ENCODE results near the gene BZW2. TPM values are rescaled to one million over a fixed set of nuclear protein-coding genes. Genes with fewer than 3 reads are reported as not detected.

The BZW2 gene
- 104 and 113 TPM in 2 replicates for total RNA-seq

GRCh38 chr7:16645593-16646471, at the start of gene BZW2, which contains the start of gene ANKMY2:
BZW2 (plus strand) TSS chr7:16646181; CDS start chr7:16665444, 19,263 bp downstream.
ANKMY2 (minus strand) TSS chr7:16645754; CDS start chr7:16645573, 181 bp downstream.
- H3K36me3 Mint-ChIP-seq (ENCODE audit: low read depth): peaks cover 29% of the 10 kb centered on the region
- intact Hi-C loops (cut with micrococcal nuclease): loop anchor here (1.0 to 10.0 kb wide), 7 partner anchors 26 to 651 kb away; partner anchors contain the start of gene AHR
- peaks cover 54% of the 10 kb centered on the region for H3K4me1 Mint-ChIP-seq
- peaks cover 6% of the 10 kb centered on the region for H3K9me3 Mint-ChIP-seq
- peak; percentile 98 for DNase-seq
- H3K27ac Mint-ChIP-seq: peak within 1 kb of the TSS; percentile 99
- H3K27me3 Mint-ChIP-seq: no peaks in the 10 kb centered on the region
- H3K4me3 Mint-ChIP-seq: peak within 1 kb of the TSS; percentile 93

GRCh38 chr7:16598015-16598414, 48.0 kb upstream of the BZW2 start:
- DNase-seq: no peak
- Mint-ChIP-seq H3K9me3 (no peaks in the 10 kb centered on the region), H3K27me3 (no peaks in the 10 kb centered on the region), H3K36me3 (ENCODE audit: low read depth) (peaks cover 9% of the 10 kb centered on the region), H3K4me1 (no peaks in the 10 kb centered on the region), H3K4me3 (no peak overlapping the region), H3K27ac (no peak overlapping the region)
- intact Hi-C loops (cut with micrococcal nuclease): no loop called here

GRCh38 chr7:16599860-16600259, 46.1 kb upstream of the BZW2 start:
- H3K36me3 Mint-ChIP-seq (ENCODE audit: low read depth): peaks cover 15% of the 10 kb centered on the region
- H3K4me1 Mint-ChIP-seq: no peaks in the 10 kb centered on the region
- no peak overlapping the region for H3K4me3 Mint-ChIP-seq
- H3K27ac Mint-ChIP-seq: no peak overlapping the region
- DNase-seq: no peak
- intact Hi-C loops (cut with micrococcal nuclease): loop anchor here (10.0 kb wide), 1 partner anchor 65 kb away; no protein-coding TSS in a partner anchor
- H3K9me3 Mint-ChIP-seq: no peaks in the 10 kb centered on the region
- H3K27me3 Mint-ChIP-seq: no peaks in the 10 kb centered on the region

- DNase-seq: no peak
- no peaks in the 10 kb centered on the region for H3K4me1 Mint-ChIP-seq
- intact Hi-C loops (cut with micrococcal nuclease): loop anchor here (1.0 to 10.0 kb wide), 2 partner anchors 61 to 315 kb away; no protein-coding TSS in a partner anchor
- no peaks in the 10 kb centered on the region for H3K9me3 Mint-ChIP-seq
- peaks cover 22% of the 10 kb centered on the region for H3K36me3 Mint-ChIP-seq (ENCODE audit: low read depth)
- no peaks in the 10 kb centered on the region for H3K27me3 Mint-ChIP-seq
- H3K27ac Mint-ChIP-seq: no peak overlapping the region
- H3K4me3 Mint-ChIP-seq: no peak overlapping the region
These were observed 42.3 kb upstream of the BZW2 start for GRCh38 chr7:16603633-16604032.

DNA sequence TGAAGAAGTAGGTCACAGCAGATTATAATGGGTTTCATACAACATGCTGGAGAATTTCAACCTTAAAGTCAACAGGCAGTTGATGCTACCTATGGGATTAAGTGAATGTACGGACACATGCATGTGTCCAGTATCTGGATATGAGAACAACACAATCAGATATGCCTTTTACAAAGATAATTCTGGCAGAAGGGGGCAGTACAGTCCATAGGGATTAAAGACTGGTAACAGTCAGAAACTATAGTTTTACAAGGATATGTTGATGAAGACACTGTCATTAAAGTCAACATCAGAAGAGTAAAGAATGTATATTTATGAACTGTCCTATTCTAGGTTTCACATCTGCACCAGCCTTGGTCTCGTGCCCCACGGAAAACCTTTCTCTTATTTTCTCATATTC, 41.9 kb upstream of the BZW2 start:
- Mint-ChIP-seq H3K4me3 (no peak overlapping the region), H3K36me3 (ENCODE audit: low read depth) (peaks cover 22% of the 10 kb centered on the region), H3K27me3 (no peaks in the 10 kb centered on the region), H3K9me3 (no peaks in the 10 kb centered on the region), H3K4me1 (no peaks in the 10 kb centered on the region), H3K27ac (no peak overlapping the region)
- no peak for DNase-seq
- intact Hi-C loops (cut with micrococcal nuclease): loop anchor here (1.0 to 10.0 kb wide), 2 partner anchors 61 to 314 kb away; no protein-coding TSS in a partner anchor

- H3K9me3 Mint-ChIP-seq: no peaks in the 10 kb centered on the region
- peaks cover 21% of the 10 kb centered on the region for H3K36me3 Mint-ChIP-seq (ENCODE audit: low read depth)
- no peak overlapping the region for H3K4me3 Mint-ChIP-seq
- DNase-seq: no peak
- no peaks in the 10 kb centered on the region for H3K27me3 Mint-ChIP-seq
- H3K27ac Mint-ChIP-seq: no peak overlapping the region
- intact Hi-C loops (cut with micrococcal nuclease): loop anchor here (10.0 kb wide), 1 partner anchor 58 kb away; no protein-coding TSS in a partner anchor
- H3K4me1 Mint-ChIP-seq: peaks cover 3% of the 10 kb centered on the region
These were observed 39.3 kb upstream of the BZW2 start for GRCh38 chr7:16606704-16607103.

- H3K9me3 Mint-ChIP-seq: no peaks in the 10 kb centered on the region
- no peak overlapping the region for H3K4me3 Mint-ChIP-seq
- H3K27me3 Mint-ChIP-seq: no peaks in the 10 kb centered on the region
- H3K4me1 Mint-ChIP-seq: peaks cover 3% of the 10 kb centered on the region
- intact Hi-C loops (cut with micrococcal nuclease): loop anchor here (10.0 kb wide), 2 partner anchors 55 to 695 kb away; no protein-coding TSS in a partner anchor
- H3K36me3 Mint-ChIP-seq (ENCODE audit: low read depth): peaks cover 15% of the 10 kb centered on the region
- no peak for DNase-seq
- H3K27ac Mint-ChIP-seq: no peak overlapping the region
These were observed 36.0 kb upstream of the BZW2 start for GRCh38 chr7:16609842-16610450.

- intact Hi-C loops (cut with micrococcal nuclease): loop anchor here (10.0 kb wide), 1 partner anchor 693 kb away; no protein-coding TSS in a partner anchor
- Mint-ChIP-seq H3K4me1 (peaks cover 3% of the 10 kb centered on the region), H3K36me3 (ENCODE audit: low read depth) (peaks cover 14% of the 10 kb centered on the region), H3K4me3 (no peak overlapping the region), H3K27ac (no peak overlapping the region), H3K9me3 (no peaks in the 10 kb centered on the region), H3K27me3 (no peaks in the 10 kb centered on the region)
- no peak for DNase-seq
These were observed 34.3 kb upstream of the BZW2 start for GRCh38 chr7:16611711-16612110.

GRCh38 chr7:16615228-16615627, 30.8 kb upstream of the BZW2 start:
- Mint-ChIP-seq H3K4me1 (peaks cover 10% of the 10 kb centered on the region), H3K27ac (no peak overlapping the region), H3K27me3 (no peaks in the 10 kb centered on the region), H3K36me3 (ENCODE audit: low read depth) (peaks cover 23% of the 10 kb centered on the region), H3K9me3 (no peaks in the 10 kb centered on the region), H3K4me3 (no peak overlapping the region)
- no peak for DNase-seq
- intact Hi-C loops (cut with micrococcal nuclease): loop anchor here (10.0 kb wide), 1 partner anchor 690 kb away; no protein-coding TSS in a partner anchor

GRCh38 chr7:16616122-16616521, 29.9 kb upstream of the BZW2 start:
- H3K36me3 Mint-ChIP-seq (ENCODE audit: low read depth): peaks cover 23% of the 10 kb centered on the region

GRCh38 chr7:16616542-16616941, 29.4 kb upstream of the BZW2 start:
- Mint-ChIP-seq H3K27me3 (no peaks in the 10 kb centered on the region), H3K27ac (no peak overlapping the region), H3K36me3 (ENCODE audit: low read depth) (peaks cover 26% of the 10 kb centered on the region), H3K4me3 (no peak overlapping the region), H3K4me1 (peaks cover 12% of the 10 kb centered on the region), H3K9me3 (no peaks in the 10 kb centered on the region)
- no peak for DNase-seq
- intact Hi-C loops (cut with micrococcal nuclease): loop anchor here (10.0 kb wide), 1 partner anchor 688 kb away; no protein-coding TSS in a partner anchor

More at GRCh38 chr7:16616122-16616521, 29.9 kb upstream of the BZW2 start:
- no peak overlapping the region for H3K4me3 Mint-ChIP-seq
- no peak for DNase-seq
- no peaks in the 10 kb centered on the region for H3K27me3 Mint-ChIP-seq
- H3K27ac Mint-ChIP-seq: no peak overlapping the region
- H3K4me1 Mint-ChIP-seq: peaks cover 13% of the 10 kb centered on the region
- intact Hi-C loops (cut with micrococcal nuclease): loop anchor here (10.0 kb wide), 1 partner anchor 689 kb away; no protein-coding TSS in a partner anchor
- H3K9me3 Mint-ChIP-seq: no peaks in the 10 kb centered on the region

GRCh38 chr7:16619979-16620408, 26.0 kb upstream of the BZW2 start:
- Mint-ChIP-seq H3K27me3 (no peaks in the 10 kb centered on the region), H3K36me3 (ENCODE audit: low read depth) (peaks cover 28% of the 10 kb centered on the region), H3K4me1 (peaks cover 10% of the 10 kb centered on the region), H3K4me3 (peak overlapping the region; percentile 43), H3K27ac (peak overlapping the region; percentile 82), H3K9me3 (no peaks in the 10 kb centered on the region)
- DNase-seq: peak; percentile 57
- intact Hi-C loops (cut with micrococcal nuclease): loop anchor here (1.0 to 10.0 kb wide), 2 partner anchors 25 to 685 kb away; partner anchors contain the start of gene ANKMY2

GRCh38 chr7:16626388-16626787, 19.6 kb upstream of the BZW2 start:
- DNase-seq: no peak
- Mint-ChIP-seq H3K27ac (no peak overlapping the region), H3K27me3 (no peaks in the 10 kb centered on the region), H3K4me1 (no peaks in the 10 kb centered on the region), H3K36me3 (ENCODE audit: low read depth) (peaks cover 7% of the 10 kb centered on the region), H3K9me3 (no peaks in the 10 kb centered on the region), H3K4me3 (no peak overlapping the region)
- intact Hi-C loops (cut with micrococcal nuclease): no loop called here

Data from activated CD4-positive, alpha-beta T cell treated with anti-CD3 and anti-CD28 coated beads, Interleukin-2, amount 10 ng/mL, durations not matched to agents 24 days and 14 days (primary cell).